SKM-1 treated with dmso at 0.1 percent for 144 hours (cell line): ENCODE results near the gene ALPK3.

Source experiments
- DNase-seq: peaks from one replicate; lab custom pipeline; 2025; ENCODE audit not compliant: unreplicated experiment; lab: John Stamatoyannopoulos, UW

Gene ALPK3

GRCh38 chr15:84840741-84841429, 23.7 kb downstream of the ALPK3 start:
- DNase-seq: peak; percentile 73

DNA sequence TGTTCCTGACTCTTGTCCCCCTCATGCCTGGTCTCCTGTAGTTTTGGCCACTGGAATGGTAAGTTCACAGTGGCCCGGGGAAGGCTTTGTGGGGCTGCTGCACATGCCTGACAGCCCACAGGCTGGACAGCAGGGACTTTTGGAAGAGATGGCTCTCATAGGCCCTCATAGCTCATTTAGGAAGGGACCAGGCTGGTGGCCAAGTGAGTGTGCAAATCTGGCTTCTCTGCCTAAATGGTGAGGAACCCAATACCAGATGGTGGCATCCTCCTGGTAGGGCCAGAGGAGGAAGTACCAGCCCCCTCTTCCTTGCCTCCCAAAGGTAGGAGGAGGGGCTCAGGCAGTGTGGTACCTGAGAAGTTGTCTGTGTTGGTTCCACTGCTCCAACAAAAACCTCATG, 25.6 kb downstream of the ALPK3 start:
- no peak for DNase-seq

DNA sequence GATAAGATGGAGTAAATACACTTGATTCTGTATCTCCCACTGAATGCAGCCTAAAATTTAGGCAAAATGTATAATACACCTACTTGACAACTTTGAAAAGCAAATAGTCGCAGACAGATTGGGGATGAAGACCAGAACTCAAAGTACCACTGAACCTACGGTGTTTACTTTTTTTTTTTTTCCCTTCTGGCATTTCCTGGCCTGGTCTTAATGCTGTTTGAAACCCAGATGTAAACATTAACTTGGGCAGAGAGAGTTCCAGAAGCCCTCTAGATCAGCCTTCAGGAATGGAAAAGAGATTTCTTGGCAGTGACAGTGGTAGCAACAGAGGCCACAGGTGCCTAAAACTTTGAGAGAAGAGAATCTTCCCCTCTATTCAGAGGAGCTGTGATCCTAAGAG, 27.8 kb downstream of the ALPK3 start:
- DNase-seq: no peak

DNA sequence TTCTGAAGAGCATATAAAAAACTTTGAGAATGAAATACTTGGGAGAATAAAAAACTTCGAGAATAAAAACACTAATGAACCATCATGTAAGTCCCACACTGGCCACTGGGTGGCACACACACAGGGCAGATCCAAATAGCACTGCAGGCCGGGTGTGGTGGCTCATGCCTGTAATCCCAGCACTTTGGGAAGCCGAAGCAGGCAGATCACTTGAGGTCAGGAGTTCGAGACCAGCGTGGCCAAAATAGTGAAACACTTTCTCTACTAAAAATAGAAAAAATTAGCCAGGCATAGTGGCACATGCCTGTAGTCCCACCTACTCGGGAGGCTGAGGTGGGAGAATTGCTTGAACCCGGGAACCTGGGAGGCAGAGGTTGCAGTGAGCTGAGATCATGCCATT, 28.5 kb downstream of the ALPK3 start:
- peak; percentile 36 for DNase-seq

DNA sequence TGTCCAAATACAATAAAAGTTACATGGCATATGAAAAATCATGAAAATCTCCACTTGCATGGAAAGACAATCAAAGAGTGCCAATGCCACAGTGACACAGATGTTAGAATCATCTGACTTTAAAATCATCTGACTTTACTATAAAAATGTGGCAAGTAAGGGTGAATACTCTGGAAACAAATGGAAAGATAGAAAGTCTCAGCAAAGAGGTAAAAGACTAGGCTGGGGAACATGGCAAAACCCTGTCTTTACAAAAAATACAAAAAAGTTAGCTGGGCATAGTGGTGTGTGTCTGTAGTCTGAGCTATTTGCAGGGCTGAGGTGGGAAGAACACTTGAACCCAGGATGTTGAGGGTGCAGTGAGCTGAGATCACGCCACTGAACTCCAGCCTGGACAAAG, 29.1 kb downstream of the ALPK3 start:
- DNase-seq: no peak

DNA sequence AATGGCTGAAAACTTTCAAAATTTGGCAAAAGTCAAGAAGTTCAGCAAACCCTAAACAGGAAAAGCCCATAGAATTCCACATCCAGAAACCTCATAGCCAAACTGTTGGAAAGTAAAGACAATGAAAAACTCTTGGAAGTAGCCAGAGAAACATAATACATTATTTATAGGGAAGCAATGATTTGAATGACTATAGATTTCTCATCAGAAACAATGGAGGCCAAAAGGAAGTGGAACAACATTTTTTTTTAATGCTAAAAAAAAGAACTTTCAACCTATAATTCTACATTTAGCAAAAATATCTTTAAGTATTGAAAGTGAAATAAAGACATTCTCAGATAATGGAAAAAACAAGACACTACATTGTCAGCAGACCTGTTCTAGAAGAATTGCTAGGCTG, 30.2 kb downstream of the ALPK3 start:
- no peak for DNase-seq

GRCh38 chr15:84852212-84852611, 35.1 kb downstream of the ALPK3 start:
- no peak for DNase-seq

DNA sequence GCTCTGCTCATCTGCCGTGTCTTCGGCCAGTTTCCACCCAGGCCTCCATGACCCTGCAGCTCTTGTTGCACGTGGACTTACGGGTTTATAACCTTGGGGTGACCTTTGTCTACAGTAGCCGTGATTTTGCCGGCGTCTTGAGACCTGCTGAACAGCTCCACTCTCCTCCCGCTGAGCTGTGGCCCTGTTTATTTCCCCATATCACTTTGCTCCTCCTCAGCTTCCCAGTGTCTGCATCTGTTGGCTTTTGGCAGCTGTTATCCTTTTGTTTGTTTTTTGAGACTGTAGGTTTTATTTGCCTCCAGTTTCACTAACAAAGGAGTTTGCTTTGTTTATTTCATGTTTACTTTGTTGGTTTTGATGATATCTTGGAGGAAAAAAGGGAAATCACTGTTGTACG, 38.0 kb downstream of the ALPK3 start:
- DNase-seq: no peak

- no peak for DNase-seq
These were observed 38.6 kb downstream of the ALPK3 start for GRCh38 chr15:84855765-84856164.

DNA sequence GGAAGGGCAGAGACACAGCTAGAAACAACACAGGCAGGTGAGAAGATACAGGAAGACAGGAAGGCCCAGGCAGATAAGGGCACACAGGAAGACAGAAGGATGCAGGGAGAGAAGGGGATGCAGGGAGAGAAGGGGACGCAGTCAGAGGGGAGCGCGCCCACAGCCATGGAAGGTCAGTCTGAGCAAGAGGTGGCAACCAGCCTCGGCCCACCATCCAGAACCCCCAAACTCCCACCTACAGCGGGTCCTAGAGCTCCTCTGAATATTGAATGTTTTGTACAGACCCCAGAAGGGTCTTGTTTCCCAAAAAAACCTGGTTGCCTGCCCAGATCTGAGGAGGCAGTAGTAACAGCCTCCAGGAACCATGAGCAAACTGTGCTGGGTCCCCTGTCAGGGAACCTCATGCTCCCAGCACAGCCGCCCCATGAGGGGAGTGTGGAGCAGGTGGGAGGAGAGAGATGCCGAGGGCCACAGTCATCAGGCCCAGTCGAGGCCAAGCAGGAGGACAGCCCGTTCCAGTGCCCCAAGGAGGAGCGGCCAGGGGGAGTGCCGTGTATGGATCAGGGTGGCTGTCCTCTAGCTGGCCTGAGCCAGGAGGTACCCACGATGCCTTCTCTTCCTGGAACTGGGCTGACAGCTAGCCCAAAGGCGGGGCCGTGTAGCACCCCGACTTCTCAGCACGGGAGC, 39.7 kb downstream of the ALPK3 start:
- no peak for DNase-seq

DNA sequence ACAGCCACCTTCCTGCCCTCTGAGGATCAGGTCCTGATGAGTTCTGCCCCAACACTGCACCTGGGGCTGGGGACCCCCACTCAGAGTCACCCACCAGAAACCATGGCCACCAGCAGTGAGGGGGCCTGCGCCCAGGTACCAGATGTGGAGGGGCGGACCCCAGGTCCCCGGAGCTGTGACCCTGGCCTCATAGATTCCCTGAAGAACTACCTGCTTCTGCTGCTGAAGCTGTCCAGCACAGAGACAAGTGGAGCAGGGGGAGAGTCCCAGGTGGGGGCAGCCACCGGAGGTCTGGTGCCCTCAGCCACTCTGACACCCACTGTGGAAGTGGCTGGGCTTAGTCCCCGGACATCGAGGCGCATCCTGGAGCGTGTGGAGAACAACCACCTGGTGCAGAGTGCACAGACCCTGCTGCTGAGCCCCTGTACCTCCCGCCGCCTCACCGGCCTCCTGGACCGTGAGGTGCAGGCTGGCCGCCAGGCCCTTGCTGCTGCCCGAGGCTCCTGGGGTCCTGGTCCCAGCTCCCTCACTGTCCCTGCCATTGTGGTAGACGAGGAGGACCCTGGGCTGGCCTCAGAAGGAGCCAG, 40.4 kb downstream of the ALPK3 start:
- no peak for DNase-seq

- no peak for DNase-seq
These were observed 41.1 kb downstream of the ALPK3 start for GRCh38 chr15:84858231-84858630.

DNA sequence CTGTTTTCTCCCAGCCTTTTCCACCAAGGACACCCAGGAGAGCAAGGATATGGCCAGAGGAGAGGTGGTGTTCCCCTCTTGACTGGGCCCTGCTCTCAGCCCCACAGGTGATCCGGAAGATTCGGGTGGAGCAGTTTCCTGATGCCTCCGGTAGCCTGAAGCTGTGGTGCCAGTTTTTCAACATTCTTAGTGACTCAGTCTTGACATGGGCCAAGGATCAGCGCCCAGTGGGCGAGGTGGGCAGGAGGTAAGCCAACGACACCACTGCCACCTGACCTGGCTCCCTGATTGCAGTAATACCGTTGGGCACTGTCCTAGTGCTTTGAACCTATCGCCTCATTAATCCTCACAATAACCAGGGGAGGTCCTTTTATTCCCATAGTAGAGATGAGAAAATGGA, 42.0 kb downstream of the ALPK3 start:
- DNase-seq: no peak

GRCh38 chr15:84859651-84860050, 42.5 kb downstream of the ALPK3 start:
- no peak for DNase-seq

DNA sequence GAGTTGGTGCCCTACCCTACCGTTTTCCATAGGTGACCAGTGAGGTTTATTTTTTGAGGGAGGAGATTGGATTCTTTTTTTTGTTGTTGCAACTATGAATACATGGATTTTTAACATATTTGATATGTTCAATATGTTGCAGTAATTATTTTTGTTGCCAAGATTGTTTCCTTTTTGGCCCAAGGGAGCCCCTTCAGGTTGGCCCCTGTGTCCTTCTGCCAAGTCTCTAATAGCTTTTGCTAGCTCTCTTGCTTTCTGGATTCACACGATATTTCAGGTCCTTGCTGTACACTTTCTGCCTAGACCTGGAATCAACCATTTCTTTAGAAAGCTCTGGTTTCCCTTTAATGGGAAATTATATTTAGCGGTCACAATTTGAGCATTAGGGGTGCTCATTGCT, 44.6 kb downstream of the ALPK3 start:
- no peak for DNase-seq

- no peak for DNase-seq
These were observed 45.2 kb downstream of the ALPK3 start for GRCh38 chr15:84862214-84862975.

DNA sequence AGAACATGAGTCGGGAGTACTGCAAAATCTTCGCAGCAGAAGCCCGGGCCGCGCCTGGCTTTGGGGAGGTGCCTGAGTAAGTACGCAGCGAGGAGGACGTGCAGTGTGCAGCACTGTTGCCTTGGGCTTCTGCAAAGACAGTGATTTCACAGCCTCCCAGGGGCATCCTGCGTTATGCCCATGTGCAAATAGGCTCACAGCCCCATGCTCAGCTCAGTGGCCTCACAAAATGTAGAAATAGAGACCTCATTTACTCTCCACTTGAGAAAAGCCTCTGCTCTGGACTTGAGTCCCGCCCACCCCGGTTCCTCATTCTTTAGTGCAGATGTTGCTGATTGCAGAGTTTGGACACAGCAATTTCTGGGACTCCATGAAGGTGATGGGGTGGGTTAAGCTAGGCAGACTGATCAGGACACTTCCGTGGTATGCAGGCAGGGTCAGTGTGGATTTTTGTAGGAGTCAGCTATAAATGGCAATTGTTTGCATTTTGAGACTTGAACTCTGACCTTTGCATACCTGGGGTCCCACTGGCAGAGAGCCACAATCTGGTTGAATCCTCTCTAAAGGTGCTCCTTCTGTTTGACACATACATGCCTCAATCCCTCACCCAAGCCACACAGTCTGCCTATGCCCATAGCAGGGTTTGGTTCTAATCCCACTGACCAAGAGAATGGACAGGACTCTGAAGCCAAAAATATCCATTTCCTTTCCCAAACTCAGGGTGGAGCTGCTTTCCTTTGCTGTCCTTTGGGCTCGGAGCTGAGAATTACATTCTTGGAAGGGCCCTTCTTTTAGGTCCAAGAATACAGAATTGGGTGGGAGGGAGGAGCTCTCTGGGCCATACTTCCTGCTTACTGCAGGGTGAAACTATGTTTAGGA, 46.6 kb downstream of the ALPK3 start:
- DNase-seq: no peak

DNA sequence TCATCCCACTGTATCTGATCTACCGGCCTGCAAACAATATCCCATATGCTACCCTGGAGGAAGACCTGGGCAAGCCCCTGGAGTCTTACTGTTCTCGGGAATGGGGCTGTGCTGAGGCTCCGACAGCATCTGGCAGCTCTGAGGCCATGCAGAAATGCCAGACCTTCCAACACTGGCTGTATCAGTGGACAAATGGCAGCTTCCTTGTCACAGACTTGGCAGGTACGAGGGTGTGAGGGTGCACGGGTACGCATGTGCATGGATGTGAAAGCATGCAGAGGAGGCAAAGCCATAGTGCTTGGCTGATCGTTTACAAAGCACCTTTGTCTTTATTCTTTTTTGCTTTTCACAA, 47.3 kb downstream of the ALPK3 start:
- no peak for DNase-seq

- no peak for DNase-seq
These were observed 48.0 kb downstream of the ALPK3 start for GRCh38 chr15:84865074-84865569.

- DNase-seq: no peak
These were observed 51.1 kb downstream of the ALPK3 start for GRCh38 chr15:84868037-84868880.
